Femur (tissue), 1 donor: Measurements from ENCODE around the gene PRDM8.
A peak's percentile ranks its signal among the peaks of the same experiment; 100 is the strongest.

Source experiments
- DNase-seq: peaks from one replicate; pipeline ENCODE4 v3.0.0-alpha.2; 2017

The PRDM8 gene

DNA sequence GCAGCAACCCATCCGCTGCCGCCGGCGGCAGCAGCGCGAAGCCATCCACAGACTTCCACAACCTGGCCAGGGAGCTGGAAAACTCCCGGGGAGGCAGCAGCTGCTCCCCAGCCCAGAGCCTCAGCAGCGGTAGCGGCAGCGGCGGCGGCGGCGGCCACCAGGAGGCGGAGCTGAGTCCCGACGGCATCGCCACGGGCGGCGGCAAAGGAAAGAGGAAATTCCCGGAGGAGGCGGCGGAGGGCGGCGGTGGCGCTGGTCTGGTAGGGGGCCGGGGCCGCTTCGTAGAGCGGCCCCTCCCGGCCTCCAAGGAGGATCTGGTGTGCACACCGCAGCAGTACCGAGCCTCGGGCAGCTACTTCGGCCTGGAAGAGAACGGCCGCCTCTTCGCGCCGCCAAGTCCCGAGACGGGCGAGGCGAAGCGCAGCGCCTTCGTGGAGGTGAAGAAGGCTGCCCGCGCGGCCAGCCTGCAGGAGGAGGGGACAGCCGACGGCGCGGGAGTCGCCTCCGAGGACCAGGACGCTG is 4.9 kb downstream of the PRDM8 start:
- DNase-seq, result peak; percentile 93

DNA sequence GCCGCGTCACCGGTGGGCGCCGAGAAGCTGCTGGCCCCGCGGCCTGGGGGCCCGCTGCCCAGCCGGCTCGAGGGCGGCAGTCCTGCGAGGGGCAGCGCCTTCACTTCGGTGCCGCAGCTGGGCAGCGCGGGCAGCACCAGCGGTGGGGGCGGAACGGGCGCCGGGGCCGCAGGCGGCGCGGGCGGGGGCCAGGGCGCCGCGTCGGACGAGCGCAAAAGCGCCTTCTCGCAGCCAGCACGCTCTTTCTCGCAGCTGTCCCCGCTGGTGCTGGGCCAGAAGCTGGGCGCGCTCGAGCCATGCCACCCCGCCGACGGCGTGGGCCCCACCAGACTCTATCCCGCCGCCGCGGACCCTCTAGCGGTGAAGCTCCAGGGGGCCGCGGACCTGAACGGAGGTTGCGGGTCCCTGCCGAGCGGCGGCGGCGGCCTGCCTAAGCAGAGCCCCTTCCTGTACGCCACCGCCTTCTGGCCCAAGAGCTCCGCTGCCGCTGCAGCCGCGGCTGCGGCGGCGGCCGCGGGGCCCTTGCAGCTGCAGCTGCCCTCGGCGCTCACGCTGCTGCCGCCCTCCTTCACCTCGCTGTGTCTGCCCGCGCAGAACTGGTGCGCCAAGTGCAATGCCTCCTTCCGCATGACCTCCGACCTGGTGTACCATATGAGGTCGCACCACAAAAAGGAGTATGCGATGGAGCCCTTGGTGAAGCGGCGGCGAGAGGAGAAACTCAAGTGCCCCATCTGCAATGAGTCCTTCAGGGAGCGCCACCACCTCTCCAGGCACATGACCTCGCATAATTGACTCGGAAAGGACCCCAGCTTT is 5.6 kb downstream of the PRDM8 start:
- peak; percentile 49 for DNase-seq

DNA sequence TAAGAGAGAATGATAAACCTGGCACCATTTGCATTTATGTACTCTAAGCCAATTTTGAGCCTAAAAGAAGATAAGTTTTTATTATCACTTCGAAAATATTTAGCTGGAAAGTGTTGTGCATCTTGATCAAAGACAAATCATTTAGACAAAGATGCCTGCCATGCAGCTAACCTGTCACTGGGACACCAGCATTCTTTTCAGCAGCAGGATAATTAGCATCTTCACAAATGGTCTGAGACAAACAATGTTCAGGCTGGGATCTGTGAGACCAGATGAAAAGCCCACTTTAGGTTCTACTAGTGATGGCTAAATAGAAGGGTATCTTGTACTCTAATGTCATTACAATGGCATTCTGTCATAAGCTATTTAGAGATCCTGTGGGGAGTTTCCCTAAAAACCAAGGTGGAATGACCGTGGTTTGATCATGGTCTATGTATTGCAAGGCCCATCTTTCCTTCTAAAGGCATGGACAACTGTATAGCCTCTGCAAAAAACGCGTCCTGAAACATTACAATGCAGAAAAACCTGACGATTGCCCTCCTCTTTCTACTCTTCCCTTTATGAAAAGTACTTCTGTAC is 7.2 kb downstream of the PRDM8 start:
- no peak for DNase-seq

DNA sequence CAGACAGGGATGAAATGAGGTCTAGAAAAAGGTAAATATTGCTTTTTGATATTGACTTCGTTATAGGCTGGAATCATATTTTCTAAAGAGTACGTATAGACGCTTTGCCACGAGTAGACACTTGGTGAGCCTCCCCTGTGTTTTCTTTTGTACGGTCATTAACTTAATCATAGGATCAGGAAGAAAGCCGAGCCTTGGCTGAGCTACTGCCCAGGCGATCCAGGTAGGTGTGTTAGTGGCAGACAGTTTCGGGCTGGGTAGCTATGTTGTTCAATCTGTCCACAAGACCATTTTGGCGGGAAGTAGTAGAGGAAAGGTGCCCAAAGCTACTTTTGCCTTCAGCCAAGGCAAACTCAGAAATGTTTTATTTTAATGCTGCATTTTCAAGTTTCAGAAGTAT is 8.8 kb downstream of the PRDM8 start:
- DNase-seq, result no peak

DNA sequence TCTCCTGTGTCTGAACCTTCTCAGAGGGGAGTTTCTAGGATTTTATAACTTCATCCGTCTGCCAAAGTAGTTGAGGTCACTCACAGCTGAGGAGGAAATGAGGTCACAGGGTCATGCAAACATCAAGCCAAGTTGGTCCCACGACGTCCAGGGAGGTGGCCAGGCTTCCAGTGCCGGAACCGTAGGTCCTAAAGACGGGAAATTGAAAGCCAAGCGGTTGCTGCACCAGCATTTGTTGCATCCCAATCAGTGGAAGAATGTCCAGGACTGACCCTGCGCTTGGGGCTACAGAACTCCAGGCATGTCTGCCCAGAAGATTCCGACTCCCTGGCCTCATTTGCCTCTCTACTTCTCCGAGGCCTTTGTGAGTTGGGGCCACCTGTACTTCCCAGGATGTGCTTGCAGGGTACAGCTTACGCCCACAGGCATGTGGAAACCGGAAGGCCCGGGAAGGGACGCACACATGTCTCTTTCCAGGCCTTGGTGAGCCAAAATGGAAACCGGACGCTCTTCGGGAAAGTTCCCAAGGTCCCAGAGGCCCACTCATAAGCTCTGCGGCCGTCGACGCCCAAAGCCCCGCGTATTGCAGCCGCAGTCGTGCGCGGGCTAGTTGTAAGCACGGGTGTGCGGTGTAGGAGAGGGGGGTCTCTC is 9.3 kb downstream of the PRDM8 start:
- peak; percentile 81 for DNase-seq

DNA sequence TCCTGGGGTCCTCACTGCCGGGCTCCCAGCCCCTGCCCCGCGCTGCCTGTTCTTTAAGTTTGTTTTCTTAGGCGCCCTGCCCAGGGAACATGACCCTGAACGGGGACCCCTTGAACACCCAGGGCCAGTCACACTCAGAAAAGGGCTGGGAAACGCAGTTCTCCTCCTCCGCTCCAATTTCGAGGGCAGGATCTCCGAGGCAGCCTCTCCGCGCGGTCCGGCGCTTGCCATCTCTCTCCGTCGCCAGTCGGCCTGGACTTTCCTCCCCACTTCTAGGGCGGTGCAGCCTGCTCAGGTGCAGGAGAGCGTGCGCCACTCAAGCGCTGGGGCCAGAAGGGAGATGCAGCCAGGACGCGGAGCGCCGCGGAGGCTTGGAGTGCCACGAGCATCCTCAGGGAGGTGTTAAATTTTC is 9.9 kb downstream of the PRDM8 start:
- peak; percentile 30 for DNase-seq

DNA sequence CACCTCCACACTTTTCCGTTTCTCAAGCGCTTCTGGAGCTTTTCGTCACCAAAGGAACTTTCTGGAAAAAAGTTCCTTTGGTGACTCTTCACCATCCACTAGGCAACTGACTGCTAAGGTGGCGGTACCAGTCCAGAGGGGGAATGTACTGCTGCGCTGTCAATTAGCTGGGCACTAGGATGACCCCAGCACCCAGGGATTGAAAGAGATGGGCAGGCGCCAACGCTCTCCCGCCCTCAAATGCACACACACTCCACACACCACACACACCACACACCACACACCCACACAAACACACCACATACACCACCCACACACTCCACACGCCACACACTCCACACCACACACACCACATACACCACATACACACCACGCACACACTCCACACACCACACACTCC is 10.4 kb downstream of the PRDM8 start:
- DNase-seq, result no peak

DNA sequence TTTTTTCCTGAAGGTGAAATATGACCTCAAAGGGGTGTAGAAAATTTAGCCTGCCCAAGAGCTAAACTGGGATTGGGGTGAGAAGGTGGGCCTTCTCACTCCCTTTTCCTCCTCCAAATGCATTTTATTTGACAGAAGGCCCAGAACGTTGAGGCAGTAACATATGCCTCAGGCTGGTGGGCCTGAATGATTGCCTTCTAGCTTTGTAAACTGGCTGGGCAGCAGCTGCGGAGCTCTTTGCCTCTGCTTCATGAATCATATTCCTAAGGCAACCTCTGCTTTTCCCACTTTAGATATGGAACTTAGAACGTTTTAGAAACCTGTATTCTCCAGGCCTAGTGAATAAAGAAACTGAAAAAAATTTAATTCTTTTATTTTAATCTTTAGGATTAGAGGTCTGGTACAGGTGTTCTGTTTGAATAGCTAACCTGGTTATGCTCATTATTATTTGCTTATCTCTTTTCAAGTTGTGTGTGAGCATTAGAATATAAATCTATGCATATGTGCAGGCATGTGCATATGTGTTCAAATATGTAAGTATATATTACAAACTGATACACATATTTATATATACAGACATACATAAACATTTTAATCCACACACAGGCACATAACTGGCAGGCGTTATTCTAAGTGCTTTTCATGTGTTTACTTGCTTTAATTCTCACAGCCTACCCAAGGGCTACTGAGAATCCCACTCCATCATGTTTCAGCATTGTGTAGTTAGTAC is 11.5 kb downstream of the PRDM8 start:
- no peak for DNase-seq

DNA sequence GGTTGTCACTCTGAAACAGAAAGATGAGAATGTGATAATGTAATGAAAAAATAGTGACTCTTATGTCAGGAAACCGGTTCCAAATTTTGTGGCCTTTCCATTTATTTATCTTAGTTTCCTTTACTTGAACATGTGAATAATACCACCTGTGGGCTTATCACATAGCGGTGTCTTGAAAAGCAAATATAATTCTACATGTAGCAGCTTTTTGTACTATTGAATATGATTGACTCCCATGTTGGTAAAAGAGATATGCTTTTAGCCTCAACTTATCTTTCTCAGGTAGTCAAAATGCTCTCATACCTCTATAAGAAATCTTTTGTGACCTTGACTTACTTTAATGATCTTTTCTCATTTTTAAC is 12.0 kb downstream of the PRDM8 start:
- DNase-seq, result no peak

DNA sequence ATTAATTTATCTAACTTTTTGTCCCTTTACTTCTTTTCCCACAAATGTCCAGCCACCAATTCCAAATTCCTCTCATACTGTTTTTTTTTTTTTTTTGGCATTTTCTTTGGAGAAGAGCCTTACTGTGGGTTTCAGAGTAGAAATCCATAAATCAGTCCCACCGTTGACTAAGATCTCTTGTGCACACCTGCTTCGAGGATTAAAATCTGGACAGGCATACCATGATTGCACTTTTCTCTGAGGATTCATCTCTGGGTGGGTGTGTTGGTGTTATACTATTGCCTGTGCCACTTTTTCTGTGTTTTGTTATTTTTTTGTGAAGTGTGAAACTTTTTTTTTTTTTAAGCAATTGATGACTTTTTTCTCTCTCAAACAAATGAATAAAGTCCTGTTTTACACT is 13.2 kb downstream of the PRDM8 start:
- no peak for DNase-seq

DNA sequence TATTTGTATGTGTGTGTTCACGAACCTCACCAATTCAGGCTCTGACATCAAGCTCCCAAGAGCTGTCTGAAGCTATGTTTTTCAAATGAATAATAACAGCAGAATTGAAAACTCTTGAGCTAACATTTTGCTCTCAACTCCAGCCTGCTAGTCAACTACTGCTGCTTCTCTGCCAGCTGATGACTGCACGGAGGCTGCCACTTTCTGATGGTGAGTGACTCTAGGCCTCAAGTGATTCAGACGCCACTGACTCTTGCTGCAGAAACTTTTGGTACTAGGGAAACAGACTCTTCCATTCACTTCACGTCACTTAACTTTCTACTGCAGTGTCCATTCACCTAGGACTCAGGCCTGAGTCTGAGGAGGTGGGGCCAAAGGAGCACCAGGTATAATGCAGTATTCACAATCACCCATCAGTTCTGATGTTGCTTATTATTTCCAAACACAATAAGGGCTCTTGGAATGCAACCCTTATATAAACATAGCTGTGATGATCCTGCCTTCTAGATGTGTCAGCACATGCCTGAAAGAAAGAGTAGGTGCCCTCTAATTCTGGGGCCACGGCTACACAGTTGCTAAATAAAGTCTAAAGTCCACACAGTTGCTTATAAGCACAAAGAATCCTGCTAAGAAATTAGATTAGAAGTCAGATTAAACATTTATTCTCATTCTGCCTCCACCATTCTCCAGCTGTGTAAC is 16.0 kb downstream of the PRDM8 start:
- DNase-seq, result no peak

DNA sequence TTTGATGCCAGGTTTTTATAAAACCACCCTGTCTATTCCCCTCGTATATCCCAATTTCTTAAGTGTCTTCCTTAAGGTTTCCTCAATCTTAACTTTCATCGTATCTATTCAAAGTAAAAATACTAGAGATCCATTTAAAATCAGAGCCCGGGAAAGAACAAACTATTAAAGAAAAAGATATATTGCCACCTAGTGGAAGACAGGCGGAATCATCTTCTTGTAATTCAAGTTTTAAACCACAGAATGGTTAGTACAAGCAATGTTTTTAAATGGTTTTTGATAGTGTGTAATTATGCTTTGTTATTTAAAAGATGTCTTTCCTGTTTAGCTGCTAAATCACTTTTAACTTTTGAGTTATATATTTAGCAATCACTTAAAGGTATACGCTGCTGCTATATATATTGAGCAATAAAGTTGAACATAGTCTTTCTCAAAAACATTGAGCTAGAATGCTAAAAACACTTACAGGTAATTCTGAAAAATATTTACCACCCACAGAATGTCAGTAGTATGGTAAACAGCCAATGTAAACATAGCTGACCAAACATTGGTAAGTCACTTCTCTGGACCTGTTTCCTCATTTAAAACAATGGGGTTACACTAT is 18.2 kb downstream of the PRDM8 start:
- no peak for DNase-seq

DNA sequence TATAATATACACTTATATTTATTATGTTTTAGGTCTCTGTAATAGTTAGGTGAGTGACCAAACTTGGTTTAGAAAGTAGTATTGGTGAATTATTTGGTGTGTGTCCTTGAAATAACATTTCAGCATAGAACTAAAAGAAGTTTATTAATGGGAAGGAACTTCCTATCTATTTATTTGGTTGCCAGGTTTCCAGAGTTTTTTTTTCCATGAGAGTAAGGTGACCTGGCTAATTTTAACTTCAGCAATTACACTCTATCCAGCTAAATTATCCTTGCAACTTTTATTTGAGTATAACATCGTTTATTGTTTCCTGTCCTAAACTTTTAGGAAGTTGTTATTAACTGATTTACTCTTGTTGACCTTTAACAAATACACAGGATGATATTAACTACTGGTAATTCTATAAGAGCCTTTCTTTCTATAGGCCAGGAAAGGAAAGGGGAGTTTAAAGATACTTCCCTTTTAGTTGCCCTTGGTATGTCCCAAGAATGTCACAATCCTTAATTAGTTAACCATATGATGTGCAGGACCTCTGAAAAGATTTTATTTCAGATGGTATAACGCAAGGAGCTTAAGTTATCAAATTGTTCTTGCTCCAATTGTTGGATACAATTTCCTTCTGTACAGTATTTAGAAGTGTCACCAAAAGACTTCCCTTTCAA is 18.9 kb downstream of the PRDM8 start:
- no peak for DNase-seq

DNA sequence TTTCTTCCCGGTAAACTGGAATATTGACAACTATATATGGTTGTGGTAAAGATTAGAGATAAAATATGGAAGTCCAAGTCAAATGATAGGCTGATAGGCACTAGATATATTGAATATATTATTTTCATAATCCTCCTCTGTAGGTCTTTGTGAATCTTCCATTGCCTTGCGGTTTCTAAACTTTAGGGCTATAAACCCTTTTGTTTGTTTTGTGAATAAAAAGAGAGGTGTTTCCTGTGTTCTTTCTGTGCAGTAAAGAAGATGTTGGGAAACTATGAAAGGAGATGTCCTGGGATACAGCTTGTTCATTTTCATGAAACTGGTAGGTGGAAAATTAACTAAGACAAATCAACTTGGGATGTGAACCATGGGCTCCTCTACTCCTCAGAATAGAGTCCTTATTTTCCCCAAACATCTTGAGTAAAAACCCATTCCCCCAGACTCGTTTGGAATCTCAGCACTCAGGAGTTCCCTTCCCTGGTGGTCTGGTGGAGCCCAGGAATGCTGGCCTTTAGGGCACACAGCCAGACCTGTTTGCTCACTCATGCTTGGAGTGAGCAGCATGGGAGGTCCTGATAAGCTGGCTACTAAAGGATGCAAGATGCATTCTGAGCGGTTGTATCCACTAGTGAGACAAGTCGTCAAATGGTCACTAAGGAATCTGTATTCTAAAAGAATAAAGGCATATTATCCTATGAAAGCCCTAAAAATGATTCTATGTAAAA is 22.2 kb downstream of the PRDM8 start:
- DNase-seq, result no peak

DNA sequence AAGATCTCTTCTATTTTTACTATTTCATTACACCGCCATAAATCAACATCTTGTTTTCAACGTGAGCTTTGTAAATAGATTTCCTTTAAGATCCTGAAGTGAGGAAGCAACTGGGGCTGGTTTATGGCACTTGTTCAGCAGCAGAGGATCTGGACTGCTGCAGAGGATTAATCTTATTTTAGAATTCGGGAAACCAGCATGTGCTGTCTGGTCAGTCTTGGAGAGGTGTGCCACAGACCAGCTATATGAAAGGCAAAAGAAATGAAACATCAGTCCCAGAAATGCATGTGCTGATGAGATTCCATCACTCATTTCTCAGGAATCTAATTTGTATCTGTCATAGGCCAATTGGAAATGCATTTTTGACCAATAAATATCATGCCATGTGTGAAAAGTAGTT is 23.4 kb downstream of the PRDM8 start:
- DNase-seq, result no peak

DNA sequence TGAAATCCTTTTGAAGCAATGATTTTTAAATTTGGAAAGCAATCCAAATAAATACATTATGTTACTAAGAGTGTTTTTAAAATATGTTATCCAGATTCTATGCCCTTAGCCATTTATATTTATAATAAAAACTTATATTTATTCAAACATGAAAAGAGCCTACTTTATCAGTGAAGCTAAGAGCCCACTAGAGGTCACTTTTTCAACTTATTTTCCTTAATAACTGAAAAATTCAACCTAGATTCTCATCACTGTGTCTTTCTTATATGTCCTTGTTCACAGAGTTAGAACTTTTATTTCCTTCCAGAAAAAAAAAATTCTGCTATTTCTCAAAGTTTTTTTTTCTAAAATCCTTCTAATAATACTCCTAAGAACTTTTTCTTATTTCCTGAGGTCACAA is 23.9 kb downstream of the PRDM8 start:
- DNase-seq, result no peak

DNA sequence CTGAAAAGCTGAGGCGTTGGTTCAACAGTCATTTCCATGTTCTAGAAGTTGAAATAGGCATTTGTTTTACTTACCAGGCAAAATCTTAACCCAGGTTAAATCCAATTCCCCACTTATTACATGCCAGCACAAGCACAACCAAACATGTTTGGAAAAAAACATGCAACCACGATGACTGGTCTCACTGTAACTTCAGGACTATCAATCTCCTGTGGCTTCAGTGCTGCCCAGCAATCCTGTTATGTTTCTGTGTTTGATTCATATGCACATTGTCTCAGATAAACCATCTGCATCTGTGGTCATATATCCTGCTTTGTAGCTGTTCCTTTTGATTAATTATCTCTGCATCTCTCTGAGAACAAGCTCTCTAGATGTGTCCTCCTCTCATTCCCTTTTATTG is 28.3 kb downstream of the PRDM8 start:
- DNase-seq, result no peak

DNA sequence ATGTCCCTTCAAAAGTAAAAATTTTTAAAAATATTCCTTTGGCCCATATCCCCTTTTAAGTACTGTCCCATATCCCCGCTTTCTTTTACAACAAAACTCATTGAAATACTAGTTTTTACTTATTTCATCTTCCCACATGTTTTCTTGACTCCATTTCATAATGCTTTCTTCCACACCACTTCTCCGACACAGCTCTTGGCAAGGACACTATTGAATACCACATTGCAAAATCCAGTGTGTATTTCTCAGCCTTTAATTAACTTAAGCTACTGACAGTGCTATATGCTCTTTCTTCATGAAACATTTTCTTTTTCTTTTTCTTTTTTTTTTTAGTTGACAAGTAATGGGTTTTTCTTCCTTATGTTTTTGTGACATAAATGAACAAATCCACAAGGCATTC is 28.8 kb downstream of the PRDM8 start:
- DNase-seq, result no peak

DNA sequence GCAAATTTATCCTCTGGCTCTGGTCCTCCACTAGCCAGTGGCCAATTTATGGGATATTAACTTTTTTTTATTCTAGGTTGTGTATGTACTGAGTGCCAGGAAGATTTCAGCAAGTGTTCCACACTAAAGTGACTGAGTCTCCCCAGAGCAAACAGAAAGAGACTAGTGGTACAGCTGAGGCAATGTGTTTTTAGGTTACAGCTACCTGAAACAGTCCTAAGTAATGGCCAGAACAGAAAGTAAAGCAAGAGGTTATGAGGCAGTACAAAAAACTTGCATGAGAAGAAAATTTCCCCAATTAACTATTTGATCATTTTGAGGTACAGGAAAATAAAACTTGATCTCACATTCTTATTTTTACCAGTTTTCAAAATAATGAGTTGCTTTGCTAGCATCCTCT is 31.2 kb downstream of the PRDM8 start:
- no peak for DNase-seq

DNA sequence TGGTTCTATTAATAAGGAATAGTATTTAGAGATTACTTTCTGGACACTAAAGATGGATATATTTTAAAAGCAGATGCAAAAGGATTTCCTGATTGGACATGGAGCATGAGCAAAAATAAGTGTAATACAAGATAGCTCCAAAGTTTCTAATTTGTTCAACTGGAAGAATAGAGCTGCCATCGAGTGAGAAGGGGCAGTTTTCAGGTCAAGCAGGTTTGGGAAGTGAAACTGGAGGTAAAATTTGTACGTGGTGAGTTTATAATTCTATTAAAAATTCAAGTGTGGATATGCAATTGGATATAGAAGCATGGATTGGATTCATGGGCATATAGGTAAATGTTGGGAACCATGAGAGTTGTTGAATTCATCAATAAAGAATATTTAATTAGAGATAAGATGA is 31.8 kb downstream of the PRDM8 start:
- no peak for DNase-seq

DNA sequence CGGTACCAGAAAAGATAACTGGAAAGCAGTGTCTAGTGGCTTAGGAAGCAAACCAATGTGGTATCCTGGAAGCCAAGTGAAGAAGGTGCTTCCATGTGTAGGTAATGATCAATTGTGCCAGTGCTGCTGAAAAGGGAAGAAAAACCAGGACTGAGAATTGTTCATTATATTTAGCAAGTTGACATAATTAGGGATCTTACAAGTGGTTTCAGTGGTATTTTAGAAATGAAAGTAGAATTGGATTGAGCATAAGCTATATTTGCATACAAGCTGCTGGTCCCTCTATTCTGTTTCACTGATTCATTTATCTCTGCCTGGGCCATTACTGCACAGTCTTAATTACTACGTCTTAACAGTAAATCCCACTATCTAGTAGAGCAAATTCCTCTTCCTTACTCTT is 32.3 kb downstream of the PRDM8 start:
- no peak for DNase-seq
